Measurements from ENCODE around the gene DPP8. TPM values are rescaled to one million over a fixed set of nuclear protein-coding genes. Genes with fewer than 3 reads are reported as not detected.
A peak's percentile ranks its signal among the peaks of the same experiment; 100 is the strongest.

DPP8 gene
- total and polyA plus RNA-seq, 5 donors from 2014 or later: 43.1 to 52.4 (median 43.8) TPM

GRCh38 chr15:65451989-65452388 lies 65.5 kb downstream of the DPP8 start:
- Mint-ChIP-seq H3K9me3 (no peaks in the 10 kb centered on the region), H3K36me3 (peaks cover 32% of the 10 kb centered on the region), H3K4me1 (peaks cover 0 to 6% (median 4%) of the 10 kb centered on the region in 4 donors), H3K27ac (no peak overlapping the region), H3K27me3 (no peaks in the 10 kb centered on the region), H3K4me3 (no peak overlapping the region)
- ATAC-seq (ENCODE audit: low read depth in 2 of 2): no peak
- H3K4me1 ChIP-seq (ENCODE audit: control insufficient read depth, insufficient read depth, low read length, poor library complexity, severe bottlenecking): no peaks in the 10 kb centered on the region
- H3K27me3 ChIP-seq (ENCODE audit: control insufficient read depth, insufficient read depth, low read length): no peaks in the 10 kb centered on the region
- H3K36me3 ChIP-seq (ENCODE audit: control insufficient read depth, insufficient read depth, low read length): peaks cover 84% of the 10 kb centered on the region
- no peaks in the 10 kb centered on the region for H3K9me3 ChIP-seq (ENCODE audit: control insufficient read depth in 2 of 2, low read length in 2 of 2)
- no peak for DNase-seq
- no peak overlapping the region for H3K4me3 ChIP-seq (ENCODE audit: low read depth, low read length)
- no peak overlapping the region for H3K27ac ChIP-seq (ENCODE audit: insufficient read depth, low read length, poor library complexity, severe bottlenecking)

GRCh38 chr15:65450556-65450955 lies 66.9 kb downstream of the DPP8 start:
- Mint-ChIP-seq H3K9me3 (no peaks in the 10 kb centered on the region), H3K27me3 (no peaks in the 10 kb centered on the region), H3K36me3 (peaks cover 28% of the 10 kb centered on the region), H3K4me3 (no peak overlapping the region), H3K27ac (no peak overlapping the region), H3K4me1 (peaks cover 0 to 5% (median 1%) of the 10 kb centered on the region in 4 donors)
- Histone ChIP-seq H3K4me3 (ENCODE audit: low read depth, low read length) (no peak overlapping the region), H3K9me3 (ENCODE audit: control insufficient read depth in 2 of 2, low read length in 2 of 2) (no peaks in the 10 kb centered on the region), H3K36me3 (ENCODE audit: control insufficient read depth, insufficient read depth, low read length) (peaks cover 85% of the 10 kb centered on the region), H3K27me3 (ENCODE audit: control insufficient read depth, insufficient read depth, low read length) (no peaks in the 10 kb centered on the region), H3K4me1 (ENCODE audit: control insufficient read depth, insufficient read depth, low read length, poor library complexity, severe bottlenecking) (no peaks in the 10 kb centered on the region), H3K27ac (ENCODE audit: insufficient read depth, low read length, poor library complexity, severe bottlenecking) (no peak overlapping the region)
- ATAC-seq (ENCODE audit: low read depth in 2 of 2) (no peak), DNase-seq (no peak)

- Histone ChIP-seq H3K27me3 (ENCODE audit: control insufficient read depth, insufficient read depth, low read length) (no peaks in the 10 kb centered on the region), H3K4me3 (ENCODE audit: low read depth, low read length) (no peak overlapping the region), H3K27ac (ENCODE audit: insufficient read depth, low read length, poor library complexity, severe bottlenecking) (no peak overlapping the region), H3K4me1 (ENCODE audit: control insufficient read depth, insufficient read depth, low read length, poor library complexity, severe bottlenecking) (no peaks in the 10 kb centered on the region), H3K36me3 (ENCODE audit: control insufficient read depth, insufficient read depth, low read length) (peaks cover 72% of the 10 kb centered on the region), H3K9me3 (ENCODE audit: control insufficient read depth in 2 of 2, low read length in 2 of 2) (no peaks in the 10 kb centered on the region)
- peaks cover 35% of the 10 kb centered on the region for H3K36me3 Mint-ChIP-seq
- ATAC-seq (ENCODE audit: low read depth in 2 of 2) (no peak), DNase-seq (no peak)
- no peaks in the 10 kb centered on the region for H3K9me3 Mint-ChIP-seq
- H3K4me1 Mint-ChIP-seq: peaks cover 0 to 5% (median 2%) of the 10 kb centered on the region in 4 donors
- H3K27ac Mint-ChIP-seq: peak overlapping the region in 1 of 3 donors; percentile 25
- H3K4me3 Mint-ChIP-seq: no peak overlapping the region
- H3K27me3 Mint-ChIP-seq: no peaks in the 10 kb centered on the region
Observed at GRCh38 chr15:65447145-65447544, 70.3 kb downstream of the DPP8 start.

- Mint-ChIP-seq H3K27me3 (peaks cover 21% of the 10 kb centered on the region), H3K27ac (no peak overlapping the region)
- no peak for ATAC-seq (ENCODE audit: low read depth in 2 of 2)
Observed at GRCh38 chr15:65434201-65434600, 83.3 kb downstream of the DPP8 start.

GRCh38 chr15:65431731-65432130 lies 85.8 kb downstream of the DPP8 start:
- Mint-ChIP-seq H3K27ac (no peak overlapping the region), H3K4me3 (no peak overlapping the region), H3K9me3 (peaks cover 0 to 2% (median 0%) of the 10 kb centered on the region in 7 donors), H3K4me1 (no peaks in the 10 kb centered on the region), H3K36me3 (no peaks in the 10 kb centered on the region), H3K27me3 (peaks cover 23% of the 10 kb centered on the region)
- H3K27ac ChIP-seq (ENCODE audit: insufficient read depth, low read length, poor library complexity, severe bottlenecking): no peak overlapping the region
- no peak for DNase-seq
- H3K4me3 ChIP-seq (ENCODE audit: low read depth, low read length): no peak overlapping the region
- no peaks in the 10 kb centered on the region for H3K27me3 ChIP-seq (ENCODE audit: control insufficient read depth, insufficient read depth, low read length)
- no peaks in the 10 kb centered on the region for H3K9me3 ChIP-seq (ENCODE audit: control insufficient read depth in 2 of 2, low read length in 2 of 2)
- H3K4me1 ChIP-seq (ENCODE audit: control insufficient read depth, insufficient read depth, low read length, poor library complexity, severe bottlenecking): no peaks in the 10 kb centered on the region
- H3K36me3 ChIP-seq (ENCODE audit: control insufficient read depth, insufficient read depth, low read length): no peaks in the 10 kb centered on the region
- ATAC-seq (ENCODE audit: low read depth in 2 of 2): no peak

More at GRCh38 chr15:65434201-65434600, 83.3 kb downstream of the DPP8 start:
- H3K4me1 ChIP-seq (ENCODE audit: control insufficient read depth, insufficient read depth, low read length, poor library complexity, severe bottlenecking): no peaks in the 10 kb centered on the region
- H3K9me3 ChIP-seq (ENCODE audit: control insufficient read depth in 2 of 2, low read length in 2 of 2): no peaks in the 10 kb centered on the region
- no peak overlapping the region for H3K4me3 ChIP-seq (ENCODE audit: low read depth, low read length)
- H3K9me3 Mint-ChIP-seq: peaks cover 0 to 2% (median 0%) of the 10 kb centered on the region in 7 donors
- H3K4me1 Mint-ChIP-seq: no peaks in the 10 kb centered on the region
- no peaks in the 10 kb centered on the region for H3K27me3 ChIP-seq (ENCODE audit: control insufficient read depth, insufficient read depth, low read length)
- H3K27ac ChIP-seq (ENCODE audit: insufficient read depth, low read length, poor library complexity, severe bottlenecking): no peak overlapping the region
- DNase-seq: no peak
- H3K36me3 ChIP-seq (ENCODE audit: control insufficient read depth, insufficient read depth, low read length): no peaks in the 10 kb centered on the region
- no peak overlapping the region for H3K4me3 Mint-ChIP-seq
- no peaks in the 10 kb centered on the region for H3K36me3 Mint-ChIP-seq

- Histone ChIP-seq H3K27me3 (ENCODE audit: control insufficient read depth, insufficient read depth, low read length) (peaks cover 17% of the 10 kb centered on the region), H3K4me3 (ENCODE audit: low read depth, low read length) (no peak overlapping the region), H3K4me1 (ENCODE audit: control insufficient read depth, insufficient read depth, low read length, poor library complexity, severe bottlenecking) (peaks cover 12% of the 10 kb centered on the region), H3K9me3 (ENCODE audit: control insufficient read depth in 2 of 2, low read length in 2 of 2) (no peaks in the 10 kb centered on the region), H3K27ac (ENCODE audit: insufficient read depth, low read length, poor library complexity, severe bottlenecking) (no peak overlapping the region), H3K36me3 (ENCODE audit: control insufficient read depth, insufficient read depth, low read length) (no peaks in the 10 kb centered on the region)
- peaks cover 0 to 4% (median 0%) of the 10 kb centered on the region in 7 donors for H3K9me3 Mint-ChIP-seq
- H3K27ac Mint-ChIP-seq: no peak overlapping the region
- peaks cover 4 to 17% (median 12%) of the 10 kb centered on the region in 4 donors for H3K4me1 Mint-ChIP-seq
- H3K4me3 Mint-ChIP-seq: no peak overlapping the region
- peaks cover 49% of the 10 kb centered on the region for H3K27me3 Mint-ChIP-seq
- ATAC-seq (ENCODE audit: low read depth in 2 of 2) (no peak), DNase-seq (no peak)
- H3K36me3 Mint-ChIP-seq: peaks cover 4% of the 10 kb centered on the region
Observed at GRCh38 chr15:65426216-65426853, 91.2 kb downstream of the DPP8 start.

- peaks cover 4 to 19% (median 12%) of the 10 kb centered on the region in 4 donors for H3K4me1 Mint-ChIP-seq
- peaks cover 4% of the 10 kb centered on the region for H3K36me3 Mint-ChIP-seq
- peaks cover 0 to 4% (median 0%) of the 10 kb centered on the region in 7 donors for H3K9me3 Mint-ChIP-seq
- ATAC-seq (ENCODE audit: low read depth in 2 of 2) (no peak), DNase-seq (no peak)
- Histone ChIP-seq H3K4me3 (ENCODE audit: low read depth, low read length) (no peak overlapping the region), H3K27me3 (ENCODE audit: control insufficient read depth, insufficient read depth, low read length) (peaks cover 26% of the 10 kb centered on the region), H3K36me3 (ENCODE audit: control insufficient read depth, insufficient read depth, low read length) (no peaks in the 10 kb centered on the region), H3K27ac (ENCODE audit: insufficient read depth, low read length, poor library complexity, severe bottlenecking) (no peak overlapping the region), H3K4me1 (ENCODE audit: control insufficient read depth, insufficient read depth, low read length, poor library complexity, severe bottlenecking) (peaks cover 12% of the 10 kb centered on the region), H3K9me3 (ENCODE audit: control insufficient read depth in 2 of 2, low read length in 2 of 2) (no peaks in the 10 kb centered on the region)
- no peak overlapping the region for H3K27ac Mint-ChIP-seq
- peaks cover 62% of the 10 kb centered on the region for H3K27me3 Mint-ChIP-seq
- peak overlapping the region in 3 of 4 donors; percentile 23 to 63 (median 42) for H3K4me3 Mint-ChIP-seq
Observed at GRCh38 chr15:65424683-65425082, 92.8 kb downstream of the DPP8 start.
